Amniotic epithelial cell (primary cell): ENCODE results near the gene ADAM22.

Source experiments
- DNase-seq: peaks from one replicate; pipeline ENCODE4 v3.0.0-alpha.2; 2010; ENCODE audit warnings: low read depth

ADAM22 gene

DNA sequence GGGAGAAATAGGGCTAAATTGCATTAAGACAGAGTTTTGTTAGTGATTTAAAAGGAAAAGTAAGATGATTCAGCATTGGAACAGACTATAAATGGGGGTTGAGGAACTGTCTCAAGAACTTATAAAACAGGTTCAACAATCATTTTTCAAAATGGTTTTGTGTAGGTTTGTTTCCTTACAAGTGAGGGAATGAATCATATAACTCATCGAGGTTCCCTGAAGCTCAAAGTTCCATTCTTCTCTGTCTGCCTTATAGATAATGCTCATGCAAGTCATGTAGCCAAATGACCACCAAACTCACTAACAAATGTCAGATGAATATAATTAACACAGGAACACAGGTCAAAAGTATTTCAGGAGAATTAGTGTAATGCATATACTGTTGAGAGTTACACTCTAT, 27.7 kb downstream of the ADAM22 start:
- DNase-seq, result no peak

- no peak for DNase-seq
These were observed 32.2 kb downstream of the ADAM22 start for GRCh38 chr7:87966271-87966670.

DNA sequence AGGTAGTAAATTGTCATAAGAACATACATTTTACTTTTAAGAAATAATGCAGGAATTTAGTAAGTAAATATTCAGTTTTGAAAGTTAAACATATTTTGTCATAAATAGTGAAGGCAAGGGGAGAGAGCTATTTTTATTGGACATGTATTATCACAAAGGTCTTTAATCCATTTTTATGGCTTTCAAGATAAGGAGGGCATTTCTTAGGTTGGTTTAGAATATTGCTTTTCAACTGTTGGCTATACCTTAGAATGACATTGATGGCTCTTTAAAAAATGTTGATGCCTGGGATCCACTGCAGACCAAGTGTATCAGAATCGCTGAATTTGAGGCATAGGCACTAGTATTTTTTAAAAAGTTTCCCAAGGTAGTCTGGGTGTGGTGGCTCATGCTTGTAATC, 34.0 kb downstream of the ADAM22 start:
- DNase-seq, result no peak

DNA sequence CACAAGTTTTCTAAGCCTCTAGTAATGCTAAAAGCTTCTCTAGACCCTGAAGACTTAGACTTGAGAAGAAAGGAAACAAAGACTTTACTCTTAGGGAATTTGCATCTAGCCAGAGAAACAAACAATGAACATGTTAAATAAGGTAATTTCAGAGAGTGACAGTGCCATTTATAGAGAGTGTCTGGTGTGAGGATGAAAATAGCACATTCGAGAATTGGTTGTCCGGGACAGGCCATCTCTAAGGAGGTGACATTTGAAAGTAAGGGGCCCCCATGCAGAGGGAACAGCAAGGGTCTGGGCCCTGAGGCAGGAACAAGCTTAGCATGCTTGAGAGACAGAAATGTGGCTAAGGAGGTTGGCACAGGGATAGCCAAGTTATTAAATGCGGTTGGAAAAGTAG, 48.1 kb downstream of the ADAM22 start:
- no peak for DNase-seq

- no peak for DNase-seq
These were observed 50.0 kb downstream of the ADAM22 start for GRCh38 chr7:87984088-87984487.

GRCh38 chr7:87993269-87993668, 59.2 kb downstream of the ADAM22 start:
- DNase-seq, result no peak

DNA sequence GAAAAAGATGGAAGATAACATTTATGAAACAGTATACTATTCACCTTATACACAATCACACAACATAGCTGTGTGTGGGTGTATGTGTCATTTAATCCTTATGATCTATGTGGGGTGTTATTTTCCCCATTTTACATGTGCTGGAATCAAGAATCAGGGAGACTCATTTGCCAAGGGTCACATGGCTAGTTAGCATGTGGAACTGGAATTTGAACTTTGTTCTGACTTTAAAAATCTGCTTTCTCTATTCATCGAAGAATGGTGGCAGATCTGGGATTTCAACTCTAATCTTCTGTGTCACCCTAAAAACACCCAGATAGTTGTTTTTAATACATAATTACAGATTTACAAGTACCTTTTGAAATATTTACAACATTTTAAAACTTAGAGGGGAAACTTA, 65.2 kb downstream of the ADAM22 start:
- no peak for DNase-seq

DNA sequence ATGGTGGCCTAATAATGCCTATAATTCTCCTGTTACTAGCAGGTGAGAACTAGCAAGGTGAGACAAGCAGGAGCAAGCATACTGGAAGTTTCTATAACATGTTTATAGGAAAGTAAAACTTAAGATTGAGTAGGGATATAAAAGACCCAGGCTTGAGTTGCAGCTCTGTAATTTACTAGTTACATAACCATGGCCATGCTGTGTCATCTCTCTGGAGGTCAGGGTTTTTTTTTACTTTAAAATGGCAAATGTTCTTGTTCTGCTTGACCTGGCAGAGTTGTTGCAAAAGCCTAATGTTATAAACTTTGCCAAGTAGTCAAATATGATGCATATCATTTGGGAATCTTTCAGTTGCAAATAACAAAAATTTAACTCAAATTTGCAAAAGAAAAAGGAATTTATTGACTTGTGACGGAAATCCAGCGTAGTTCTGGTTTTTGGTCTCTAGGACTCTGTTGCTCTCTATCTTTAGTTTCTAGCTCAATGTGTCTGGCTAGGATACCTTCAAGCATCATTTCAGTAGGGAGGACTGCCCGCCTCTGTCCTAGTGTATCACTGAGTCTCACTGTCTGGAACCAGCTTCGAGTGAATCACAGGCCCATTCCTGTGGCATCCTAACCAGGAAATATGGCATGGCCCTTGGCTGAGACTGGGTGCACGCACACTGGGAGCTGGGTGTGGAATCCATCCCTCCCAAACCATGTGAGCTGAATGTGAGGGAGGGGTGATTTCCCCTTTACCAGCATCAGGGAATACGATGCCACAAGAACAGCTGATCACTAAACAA, 67.9 kb downstream of the ADAM22 start:
- DNase-seq, result no peak

DNA sequence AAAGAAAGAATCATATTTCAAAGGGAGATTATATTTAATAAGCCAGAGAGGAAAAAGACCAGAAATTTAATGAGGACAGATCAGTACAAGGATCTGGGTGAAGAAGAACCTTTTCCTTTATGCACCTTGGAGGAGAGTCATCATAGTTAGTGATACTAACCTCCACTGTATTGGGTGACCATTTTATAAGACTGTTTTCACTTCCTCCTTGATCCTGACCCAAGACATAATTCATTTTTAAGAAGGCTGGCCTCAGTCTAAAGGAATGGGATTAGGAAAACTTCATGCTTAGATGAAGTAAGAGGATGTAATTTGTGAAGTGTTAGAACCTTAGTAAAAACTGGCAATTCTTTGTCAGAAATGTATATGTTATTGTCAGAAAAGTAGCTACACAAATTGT, 68.6 kb downstream of the ADAM22 start:
- DNase-seq, result no peak

DNA sequence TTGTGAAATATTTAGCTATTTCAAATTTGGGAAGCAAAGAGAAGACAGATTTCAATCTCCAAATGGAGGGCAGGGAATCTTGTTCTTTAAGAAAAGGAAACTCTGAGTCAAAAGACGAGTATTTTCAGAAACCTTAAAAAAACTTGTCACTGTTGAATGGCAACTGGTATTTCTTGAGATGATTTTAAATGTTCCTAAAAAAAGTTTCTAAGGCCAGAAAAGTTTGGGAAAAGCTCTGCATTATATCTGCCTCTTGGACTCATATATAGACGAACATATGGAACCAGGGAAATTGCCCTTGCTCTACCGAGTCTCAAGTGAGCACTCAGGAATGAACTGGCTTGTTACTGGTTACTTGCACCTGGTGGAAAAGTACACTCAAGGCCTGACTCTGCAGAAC, 69.5 kb downstream of the ADAM22 start:
- DNase-seq, result no peak

- DNase-seq, result no peak
These were observed 71.1 kb downstream of the ADAM22 start for GRCh38 chr7:88005191-88005590.

DNA sequence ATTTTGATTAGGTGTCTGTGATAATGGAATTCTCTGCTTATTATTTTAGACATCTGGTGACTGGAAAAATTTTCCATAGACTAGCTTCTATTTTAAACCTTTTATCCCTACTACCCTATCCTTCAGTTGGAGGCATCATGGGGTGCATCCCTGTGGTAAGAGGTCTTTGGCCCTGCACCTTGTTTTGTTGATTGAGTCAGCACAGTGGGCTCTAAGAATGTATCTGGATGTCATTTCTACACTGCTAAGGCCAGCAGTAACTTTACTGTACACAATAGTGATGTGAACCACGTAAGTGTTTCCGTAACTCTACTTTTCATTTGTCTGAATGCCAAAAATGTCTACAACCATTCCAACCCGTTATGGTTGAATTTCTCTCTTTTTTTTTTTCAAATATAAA, 75.6 kb downstream of the ADAM22 start:
- DNase-seq, result no peak

- no peak for DNase-seq
These were observed 78.0 kb downstream of the ADAM22 start for GRCh38 chr7:88012086-88012485.

- no peak for DNase-seq
These were observed 79.9 kb downstream of the ADAM22 start for GRCh38 chr7:88013981-88014380.

DNA sequence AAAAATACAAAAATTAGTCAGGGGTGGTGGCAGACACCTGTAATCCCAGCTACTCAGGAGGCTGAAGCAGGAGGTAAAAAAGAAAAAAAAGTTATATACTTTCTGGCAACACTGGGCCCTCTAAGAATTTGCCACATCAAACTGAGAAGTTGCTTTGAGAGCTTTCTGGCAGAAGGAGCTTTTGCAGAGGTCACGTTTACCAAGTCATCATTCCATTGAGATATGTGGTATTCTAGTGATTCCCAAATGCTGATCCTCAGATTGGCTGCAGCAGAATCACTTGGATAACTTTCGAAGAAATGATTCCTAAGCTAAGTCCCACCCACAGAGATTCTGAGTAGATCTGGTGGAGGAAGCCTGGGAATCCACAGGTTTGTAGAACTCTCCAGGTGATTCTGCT, 80.5 kb downstream of the ADAM22 start:
- DNase-seq, result no peak

DNA sequence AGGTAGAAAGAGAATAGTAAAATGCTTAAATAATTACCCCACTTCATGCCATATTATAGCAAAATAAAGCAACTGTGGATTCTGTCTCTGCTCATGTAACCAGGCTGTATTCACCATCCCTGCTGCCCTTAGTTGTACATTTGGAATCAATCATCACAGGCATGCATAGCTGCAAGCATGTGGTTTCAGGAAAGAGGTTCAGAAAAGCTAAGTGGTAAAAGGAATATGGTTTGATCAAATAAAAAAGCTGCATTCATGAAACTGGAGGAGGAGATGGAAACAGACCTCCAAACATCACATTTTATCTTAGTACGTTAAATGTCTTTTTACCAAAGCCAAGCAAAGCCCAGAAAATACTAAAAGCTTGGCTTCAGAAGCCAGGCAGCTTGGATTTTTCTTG, 81.3 kb downstream of the ADAM22 start:
- no peak for DNase-seq

- no peak for DNase-seq
These were observed 84.5 kb downstream of the ADAM22 start for GRCh38 chr7:88018501-88018900.

DNA sequence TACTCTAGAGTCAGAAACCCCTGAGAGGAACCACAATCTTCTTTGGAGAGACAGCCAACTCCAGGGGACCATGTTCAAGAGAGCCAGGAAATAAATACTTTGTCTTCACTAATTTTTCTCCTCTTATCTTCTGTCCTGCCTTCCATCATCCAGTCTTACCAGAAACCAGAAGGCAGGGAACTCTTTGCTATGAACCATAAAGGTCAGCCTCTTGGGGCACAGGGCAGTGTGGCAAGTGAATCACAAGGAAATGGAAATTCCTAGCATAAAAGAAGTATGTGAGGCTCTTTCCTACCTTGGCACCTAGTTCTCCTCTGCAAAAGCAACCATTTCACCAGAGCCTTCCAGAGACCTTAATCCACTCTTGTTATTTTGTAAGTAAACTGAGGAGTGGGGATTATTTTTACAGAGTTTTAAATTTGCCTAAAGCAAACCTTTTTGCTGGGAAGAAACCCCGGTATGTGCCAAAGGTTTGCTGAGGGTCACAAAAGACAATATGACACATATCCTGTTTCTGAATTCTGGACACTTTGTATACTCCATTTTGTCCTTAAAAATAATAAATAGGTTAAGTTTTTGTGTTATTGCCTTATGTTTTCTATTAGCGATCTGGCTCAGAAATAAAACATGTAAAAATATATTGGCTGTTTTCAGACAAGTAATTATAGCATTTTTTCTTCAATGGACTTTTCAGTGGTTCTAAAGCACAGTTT, 87.1 kb downstream of the ADAM22 start:
- DNase-seq, result no peak

GRCh38 chr7:88027724-88028123, 93.7 kb downstream of the ADAM22 start:
- DNase-seq, result no peak

- no peak for DNase-seq
These were observed 100.1 kb downstream of the ADAM22 start for GRCh38 chr7:88034083-88034695.

DNA sequence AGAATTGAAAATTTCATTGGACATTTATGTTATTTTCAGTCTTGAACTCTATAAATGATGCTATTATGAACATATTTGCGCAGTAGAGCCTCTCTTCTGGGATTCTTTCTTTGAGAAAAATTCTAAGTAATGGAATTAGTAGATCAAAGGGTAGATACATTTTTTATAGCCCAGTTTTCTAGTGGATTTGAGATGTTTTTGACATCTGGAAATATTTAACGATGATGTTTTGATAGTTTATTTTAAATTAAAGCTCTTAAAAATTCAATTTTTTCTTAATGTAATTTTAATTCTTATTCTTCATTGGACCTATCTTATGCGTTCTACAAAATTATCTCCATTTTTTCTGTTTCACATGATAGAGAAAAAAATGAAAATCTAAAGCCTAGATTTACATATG, 103.0 kb downstream of the ADAM22 start:
- no peak for DNase-seq

GRCh38 chr7:88040694-88041093, 106.6 kb downstream of the ADAM22 start:
- DNase-seq, result no peak

GRCh38 chr7:88041583-88041982, 107.5 kb downstream of the ADAM22 start:
- no peak for DNase-seq
